H9 (cell line): Measurements from ENCODE around the gene DPF1. TPM values are rescaled to one million over a fixed set of nuclear protein-coding genes. Genes with fewer than 3 reads are reported as not detected.

Experiments used
- DNase-seq: peaks from one replicate; pipeline ENCODE4 v3.0.0-alpha.2; 2017
- H2AFZ ChIP-seq: one replicate; pipeline ENCODE4 v1.6.1; 2013; ENCODE audit warnings: mild to moderate bottlenecking, low read length, control low read depth, moderate library complexity
- H2AK5ac ChIP-seq: 2 replicates; pipeline ENCODE4 v1.6.1; 2013; ENCODE audit warnings: low read length, control low read depth, mixed read lengths; ENCODE audit not compliant: insufficient read length
- H2BK120ac ChIP-seq: one replicate; pipeline ENCODE4 v1.6.1; 2013; ENCODE audit warnings: low read depth, mild to moderate bottlenecking, low read length, control low read depth, inconsistent platforms; ENCODE audit not compliant: poor library complexity, severe bottlenecking
- H2BK12ac ChIP-seq: 2 replicates; pipeline ENCODE4 v1.6.1; 2013; ENCODE audit warnings: low read length, control low read depth, mixed read lengths, low read depth; ENCODE audit not compliant: insufficient read length
- H2BK15ac ChIP-seq: 2 replicates; pipeline ENCODE4 v1.6.1; 2013; ENCODE audit warnings: low read depth, low read length, control low read depth
- H2BK20ac ChIP-seq: one replicate; pipeline ENCODE4 v1.6.1; 2013; ENCODE audit warnings: low read depth, mild to moderate bottlenecking, low read length, control low read depth, inconsistent platforms; ENCODE audit not compliant: poor library complexity, severe bottlenecking
- H2BK5ac ChIP-seq: 2 replicates; pipeline ENCODE4 v1.6.1; 2013; ENCODE audit warnings: low read length, control low read depth, mixed read lengths; ENCODE audit not compliant: insufficient read length
- H3K14ac ChIP-seq: 2 replicates; pipeline ENCODE4 v1.6.1; 2013; ENCODE audit warnings: low read length, control low read depth; ENCODE audit not compliant: insufficient read depth
- H3K18ac ChIP-seq: 2 replicates; pipeline ENCODE4 v1.6.1; 2013; ENCODE audit warnings: low read depth, mild to moderate bottlenecking, mixed read lengths, low read length, control low read depth; ENCODE audit not compliant: insufficient read length
- H3K23ac ChIP-seq: 2 replicates; pipeline ENCODE4 v1.6.1; 2013; ENCODE audit warnings: low read length, control low read depth, mixed read lengths, low read depth; ENCODE audit not compliant: insufficient read length
- H3K23me2 ChIP-seq: 2 replicates; pipeline ENCODE4 v1.6.1; 2013; ENCODE audit warnings: low read depth, mild to moderate bottlenecking, mixed read lengths, low read length, control low read depth; ENCODE audit not compliant: insufficient read length, poor library complexity, severe bottlenecking
- H3K27ac ChIP-seq: 2 replicates; pipeline ENCODE4 v1.5.1; 2013; ENCODE audit warnings: low read length, control low read depth, mixed read lengths, low read depth; ENCODE audit not compliant: insufficient read length
- H3K27me3 ChIP-seq: 2 replicates; pipeline ENCODE4 v1.6.1; 2013; ENCODE audit warnings: low read length, control low read depth, inconsistent platforms; ENCODE audit not compliant: insufficient read depth
- H3K4ac ChIP-seq: 2 replicates; pipeline ENCODE4 v1.6.1; 2013; ENCODE audit warnings: low read depth, mild to moderate bottlenecking, control low read depth, inconsistent platforms, low read length, moderate library complexity
- H3K4me1 ChIP-seq: 2 replicates; pipeline ENCODE4 v1.6.1; 2013; ENCODE audit warnings: low read length, control low read depth, inconsistent platforms; ENCODE audit not compliant: insufficient read depth
- H3K4me2 ChIP-seq: 2 replicates; pipeline ENCODE4 v1.6.1; 2013; ENCODE audit warnings: low read length, control low read depth, mixed read lengths; ENCODE audit not compliant: insufficient read length, insufficient read depth
- H3K56ac ChIP-seq: 2 replicates; pipeline ENCODE4 v1.6.1; 2013; ENCODE audit warnings: low read depth, mild to moderate bottlenecking, mixed read lengths, low read length, control low read depth; ENCODE audit not compliant: insufficient read length
- H3K79me1 ChIP-seq: 2 replicates; pipeline ENCODE4 v1.6.1; 2013; ENCODE audit warnings: low read depth, mild to moderate bottlenecking, moderate library complexity, low read length, control low read depth, inconsistent platforms; ENCODE audit not compliant: insufficient read depth, poor library complexity, severe bottlenecking
- H3K79me2 ChIP-seq: 2 replicates; pipeline ENCODE4 v1.6.1; 2013; ENCODE audit warnings: low read length, control low read depth, inconsistent platforms; ENCODE audit not compliant: insufficient read depth
- H3K9ac ChIP-seq: 2 replicates; pipeline ENCODE4 v1.6.1; 2013; ENCODE audit warnings: low read length, control low read depth, mixed read lengths; ENCODE audit not compliant: insufficient read length; ENCODE audit errors: extremely low read depth
- H3K9me3 ChIP-seq: one replicate; pipeline ENCODE4 v1.6.1; 2013; ENCODE audit warnings: low read depth, low read length, inconsistent platforms; ENCODE audit not compliant: control insufficient read depth
- H3T11ph ChIP-seq: one replicate; pipeline ENCODE4 v1.6.1; 2013; ENCODE audit warnings: mild to moderate bottlenecking, low read length, control low read depth, inconsistent platforms
- H4K20me1 ChIP-seq: one replicate; pipeline ENCODE4 v1.6.1; 2013; ENCODE audit not compliant: control insufficient read depth, insufficient read length, insufficient read depth
- H4K5ac ChIP-seq: 2 replicates; pipeline ENCODE4 v1.6.1; 2013; ENCODE audit warnings: low read depth, mild to moderate bottlenecking, mixed read lengths, low read length, control low read depth; ENCODE audit not compliant: insufficient read length
- H4K8ac ChIP-seq: replicated peaks from 2 replicates; pipeline ENCODE4 v1.6.1; 2013; ENCODE audit warnings: low read length, control low read depth, mixed read lengths, low read depth; ENCODE audit not compliant: insufficient read length
- H4K91ac ChIP-seq: 2 replicates; pipeline ENCODE4 v1.6.1; 2013; ENCODE audit warnings: low read depth, mild to moderate bottlenecking, moderate library complexity, mixed read lengths, low read length, control low read depth; ENCODE audit not compliant: insufficient read length
- H3K27ac Mint-ChIP-seq, 3 experiments: 2 replicates in 2 of 3; 3 replicates in 1 of 3; pipeline ENCODE4 v1.8.0; 2020 to 2021; ENCODE audit warnings: mixed read lengths in 3 of 3, mild to moderate bottlenecking in 1 of 3, moderate library complexity in 1 of 3
- H3K27me3 Mint-ChIP-seq: 2 replicates; pipeline ENCODE4 v1.8.0; 2021; ENCODE audit warnings: low read depth, mild to moderate bottlenecking, moderate library complexity, mixed read lengths
- H3K36me3 Mint-ChIP-seq, 3 experiments: 2 replicates in 2 of 3; 3 replicates in 1 of 3; pipeline ENCODE4 v1.8.0; 2020 to 2021; ENCODE audit warnings: low read depth in 3 of 3, mixed read lengths in 3 of 3; ENCODE audit not compliant: insufficient read depth in 1 of 3
- H3K4me1 Mint-ChIP-seq, 2 experiments: 2 replicates each; pipeline ENCODE4 v1.8.0; 2020; ENCODE audit warnings: mixed read lengths in 2 of 2
- H3K4me3 Mint-ChIP-seq, 2 experiments: 2 replicates in 1 of 2; 3 replicates in 1 of 2; pipeline ENCODE4 v1.8.0; 2020 to 2021; ENCODE audit warnings: mild to moderate bottlenecking in 2 of 2, mixed read lengths in 2 of 2, moderate library complexity in 1 of 2
- H3K9me3 Mint-ChIP-seq, 2 experiments: 2 replicates in 1 of 2; 3 replicates in 1 of 2; pipeline ENCODE4 v1.8.0; 2020; ENCODE audit warnings: mild to moderate bottlenecking in 2 of 2, mixed read lengths in 2 of 2, moderate library complexity in 1 of 2
- total RNA-seq: library from RNA; stranded (reverse); gene quantifications from 2 replicates; pipeline ENCODE4 v1.2.1, GENCODE V29; 2021
- TF ChIP-seq, protein P1 (sequence below): fragments of 200-600 bp; sonication (generic); conservative IDR thresholded peaks from 3 replicates; pipeline ENCODE4 v1.8.0; 2021; ENCODE audit warnings: antibody characterized with exemption, mild to moderate bottlenecking

DPF1 gene
- total RNA-seq, 1 experiment from 2014 or later: 12.0 TPM

DNA sequence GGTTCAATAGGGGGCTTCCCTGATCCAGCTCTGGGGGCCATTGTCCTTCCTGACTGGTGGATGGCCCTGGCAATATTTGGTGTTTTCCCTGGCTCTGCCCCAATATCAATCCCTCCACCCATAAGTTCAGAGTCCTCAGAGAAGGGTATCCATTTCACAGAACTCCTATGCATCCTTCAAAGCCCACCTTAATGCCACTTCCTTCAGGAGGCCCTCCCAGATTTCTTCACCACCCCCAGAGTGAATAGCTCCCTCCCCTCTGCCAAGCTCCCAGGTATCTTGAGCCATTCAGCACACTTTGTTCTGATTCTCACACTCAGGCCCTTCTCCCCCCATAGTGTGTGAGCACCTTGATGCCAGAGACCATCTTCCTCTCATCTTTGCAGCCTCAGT, 26.4 kb upstream of the DPF1 start:
- Histone ChIP-seq H2BK5ac (no peak overlapping the region), H3K79me2 (no peaks in the 10 kb centered on the region), H3K23me2 (peaks cover 1% of the 10 kb centered on the region), H2AFZ (no peak overlapping the region), H3K27ac (no peak overlapping the region), H3K23ac (no peak overlapping the region), H4K91ac (no peak overlapping the region), H2BK15ac (no peak overlapping the region), H3K4me1 (peaks cover 3% of the 10 kb centered on the region; the same call in 1 of the 2 replicates), H2BK120ac (no peak overlapping the region), H3K18ac (no peak overlapping the region), H3K14ac (no peak overlapping the region), H3K27me3 (no peaks in the 10 kb centered on the region), H3K4ac (no peak overlapping the region), H4K5ac (no peak overlapping the region), H4K8ac (no peak overlapping the region), H3K79me1 (no peaks in the 10 kb centered on the region), H3K9ac (no peak overlapping the region), H2BK20ac (no peak overlapping the region), H2AK5ac (no peak overlapping the region), H3K56ac (no peak overlapping the region), H3K9me3 (no peaks in the 10 kb centered on the region), H2BK12ac (no peak overlapping the region), H3K4me2 (peak overlapping the region; percentile 71), H4K20me1 (no peaks in the 10 kb centered on the region), H3T11ph (no peak overlapping the region)
- Mint-ChIP-seq H3K4me3 (peak overlapping the region in 1 of 2 experiments; percentile 68; a peak in 3 of 5 replicates), H3K9me3 (no peaks in the 10 kb centered on the region; a peak in 1 of 5 replicates), H3K27ac (peak overlapping the region in 2 of 3 experiments; percentile 16 to 50; a peak in 6 of 7 replicates), H3K27me3 (peaks cover 13% of the 10 kb centered on the region), H3K4me1 (peaks cover 35 to 51% of the 10 kb centered on the region in 2 experiments), H3K36me3 (no peaks in the 10 kb centered on the region; a peak in 2 of 7 replicates)
- DNase-seq: no peak
- TF ChIP-seq, protein P1, sequence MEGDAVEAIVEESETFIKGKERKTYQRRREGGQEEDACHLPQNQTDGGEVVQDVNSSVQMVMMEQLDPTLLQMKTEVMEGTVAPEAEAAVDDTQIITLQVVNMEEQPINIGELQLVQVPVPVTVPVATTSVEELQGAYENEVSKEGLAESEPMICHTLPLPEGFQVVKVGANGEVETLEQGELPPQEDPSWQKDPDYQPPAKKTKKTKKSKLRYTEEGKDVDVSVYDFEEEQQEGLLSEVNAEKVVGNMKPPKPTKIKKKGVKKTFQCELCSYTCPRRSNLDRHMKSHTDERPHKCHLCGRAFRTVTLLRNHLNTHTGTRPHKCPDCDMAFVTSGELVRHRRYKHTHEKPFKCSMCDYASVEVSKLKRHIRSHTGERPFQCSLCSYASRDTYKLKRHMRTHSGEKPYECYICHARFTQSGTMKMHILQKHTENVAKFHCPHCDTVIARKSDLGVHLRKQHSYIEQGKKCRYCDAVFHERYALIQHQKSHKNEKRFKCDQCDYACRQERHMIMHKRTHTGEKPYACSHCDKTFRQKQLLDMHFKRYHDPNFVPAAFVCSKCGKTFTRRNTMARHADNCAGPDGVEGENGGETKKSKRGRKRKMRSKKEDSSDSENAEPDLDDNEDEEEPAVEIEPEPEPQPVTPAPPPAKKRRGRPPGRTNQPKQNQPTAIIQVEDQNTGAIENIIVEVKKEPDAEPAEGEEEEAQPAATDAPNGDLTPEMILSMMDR: no peak
